HG02610 (cell line): ENCODE data around the gene CSF3R.
"Not testable (repeated sequence)": the region's sequence is repeated elsewhere in the genome, so short reads cannot be mapped to it uniquely, and the experiment has no call there.

Source experiments
- ATAC-seq: cut with Tn5 transposase; IDR thresholded peaks from one replicate; pipeline ENCODE4 v1.9.1; 2021; ENCODE audit warnings: mild to moderate bottlenecking, moderate library complexity; ENCODE audit not compliant: unreplicated experiment

The CSF3R gene

GRCh38 chr1:36484099-36484498 lies 1.4 kb upstream of the CSF3R start:
- no peak for ATAC-seq

GRCh38 chr1:36481771-36482723 lies 666 bp downstream of the CSF3R start:
- ATAC-seq: no peak

- no peak for ATAC-seq
Measured at GRCh38 chr1:36481091-36481490, 1.6 kb downstream of the CSF3R start.

GRCh38 chr1:36480161-36480560 lies 2.6 kb downstream of the CSF3R start:
- no peak for ATAC-seq

- no peak for ATAC-seq
Measured at GRCh38 chr1:36479505-36480051, 3.1 kb downstream of the CSF3R start.

- ATAC-seq: not testable (repeated sequence)
Measured at GRCh38 chr1:36477615-36478014, 5.1 kb downstream of the CSF3R start.

- ATAC-seq: no peak
Measured at GRCh38 chr1:36476945-36477344, 5.8 kb downstream of the CSF3R start.

- no peak for ATAC-seq
Measured at GRCh38 chr1:36475910-36476604, 6.7 kb downstream of the CSF3R start.

GRCh38 chr1:36475341-36475740 lies 7.4 kb downstream of the CSF3R start:
- ATAC-seq: no peak

- ATAC-seq: no peak
Measured at GRCh38 chr1:36472656-36473055, 10.1 kb downstream of the CSF3R start.

GRCh38 chr1:36471830-36472641 lies 10.7 kb downstream of the CSF3R start:
- ATAC-seq: no peak

GRCh38 chr1:36469163-36469562 lies 13.6 kb downstream of the CSF3R start:
- no peak for ATAC-seq

- no peak for ATAC-seq
Measured at GRCh38 chr1:36467700-36468455, 14.8 kb downstream of the CSF3R start.

GRCh38 chr1:36467027-36467410 lies 15.7 kb downstream of the CSF3R start:
- ATAC-seq: no peak

GRCh38 chr1:36466370-36467026 lies 16.2 kb downstream of the CSF3R start:
- ATAC-seq: no peak

GRCh38 chr1:36465731-36466369 lies 16.9 kb downstream of the CSF3R start:
- ATAC-seq: no peak

GRCh38 chr1:36464605-36465393 lies 17.9 kb downstream of the CSF3R start:
- peak; percentile 28 for ATAC-seq

- peak; percentile 84 for ATAC-seq
Measured at GRCh38 chr1:36463803-36464604, 18.7 kb downstream of the CSF3R start, which contains the start of gene MRPS15. MRPS15 (minus strand) TSS chr1:36464384; CDS start chr1:36464275, 109 bp downstream.
